ENCODE data around the gene R3HDM2.

Gene R3HDM2

DNA sequence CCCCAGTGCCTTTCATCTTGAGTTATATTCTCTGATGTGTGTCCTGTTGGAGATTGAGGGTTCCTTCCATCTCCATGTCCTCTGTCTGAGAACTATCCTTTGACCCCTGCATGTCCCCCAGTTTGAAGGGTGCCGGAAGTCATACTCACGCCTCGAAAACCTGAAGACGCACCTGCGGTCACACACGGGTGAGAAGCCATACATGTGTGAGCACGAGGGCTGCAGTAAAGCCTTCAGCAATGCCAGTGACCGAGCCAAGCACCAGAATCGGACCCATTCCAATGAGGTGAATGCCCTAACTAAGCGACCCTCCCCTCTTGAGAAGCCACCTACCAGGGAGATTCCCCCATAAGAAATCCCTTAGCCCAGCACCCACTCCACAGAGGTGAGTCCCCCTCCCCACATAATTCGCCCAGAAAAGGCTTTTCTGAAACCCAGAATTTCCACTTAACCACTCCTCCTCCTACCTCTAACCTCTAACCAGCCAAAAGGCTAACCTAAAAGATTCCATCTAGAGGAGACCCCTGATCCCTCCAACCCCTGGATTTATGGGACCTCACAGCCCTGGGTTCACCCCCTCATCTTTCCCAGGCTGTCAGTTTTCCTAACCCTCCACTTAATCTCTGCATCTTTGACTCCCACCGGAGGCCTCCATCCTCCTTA lies 36.5 kb upstream of the R3HDM2 start:
- no peak for DNase-seq (ENCODE audit: low spot score)

DNA sequence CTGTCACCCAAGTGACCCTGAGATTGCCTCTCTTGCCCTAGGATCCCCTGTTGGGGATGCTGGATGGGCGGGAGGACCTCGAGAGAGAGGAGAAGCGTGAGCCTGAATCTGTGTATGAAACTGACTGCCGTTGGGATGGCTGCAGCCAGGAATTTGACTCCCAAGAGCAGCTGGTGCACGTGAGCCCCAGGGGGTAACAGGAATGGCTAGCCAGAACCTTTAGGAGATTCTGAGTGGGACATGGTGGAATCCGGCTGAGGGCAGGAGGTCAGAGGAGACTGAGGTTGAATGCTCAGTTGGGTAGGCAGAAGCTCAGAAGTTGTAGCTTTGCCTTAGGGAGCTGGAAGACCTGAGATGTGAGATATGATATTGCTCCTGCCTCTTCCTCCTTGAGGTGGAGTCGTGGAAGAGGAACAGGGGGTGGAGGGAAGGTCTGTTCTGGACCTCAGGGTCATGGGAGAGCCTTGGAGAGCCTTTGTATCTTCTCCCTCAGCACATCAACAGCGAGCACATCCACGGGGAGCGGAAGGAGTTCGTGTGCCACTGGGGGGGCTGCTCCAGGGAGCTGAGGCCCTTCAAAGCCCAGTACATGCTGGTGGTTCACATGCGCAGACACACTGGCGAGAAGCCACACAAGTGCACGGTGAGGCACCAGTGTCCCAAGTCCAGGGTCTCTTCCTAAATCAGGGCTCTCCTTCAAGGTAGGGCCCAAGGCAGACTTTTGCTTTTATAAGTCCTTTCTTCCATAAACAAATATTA lies 35.1 kb upstream of the R3HDM2 start:
- DNase-seq (ENCODE audit: low spot score): no peak

DNA sequence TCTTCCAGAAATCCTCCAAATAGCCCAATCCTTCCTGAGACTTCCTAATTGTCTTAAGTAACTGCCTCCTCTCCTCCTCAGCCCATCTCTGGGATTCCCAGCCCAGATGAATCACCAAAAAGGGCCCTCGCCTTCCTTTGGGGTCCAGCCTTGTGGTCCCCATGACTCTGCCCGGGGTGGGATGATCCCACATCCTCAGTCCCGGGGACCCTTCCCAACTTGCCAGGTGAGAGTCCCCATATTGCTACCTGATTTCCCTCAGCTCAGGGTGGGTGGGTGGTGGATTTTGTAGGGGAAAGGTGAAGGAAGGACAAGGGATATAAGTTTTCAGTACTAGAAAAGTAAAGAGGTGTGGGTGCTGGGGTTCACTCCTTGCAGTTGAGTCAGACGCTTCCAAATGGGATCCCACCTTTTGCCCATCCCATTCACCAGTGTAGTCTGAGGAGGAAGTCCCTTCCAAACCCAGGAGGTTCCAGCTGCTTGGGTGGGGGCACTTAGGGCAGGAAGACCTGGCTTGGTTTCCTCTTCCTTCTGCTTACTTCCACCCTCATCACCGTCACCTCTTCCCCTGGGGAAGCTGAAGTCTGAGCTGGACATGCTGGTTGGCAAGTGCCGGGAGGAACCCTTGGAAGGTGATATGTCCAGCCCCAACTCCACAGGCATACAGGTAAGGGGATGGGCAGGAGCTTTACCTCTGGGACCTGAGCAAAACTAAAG lies 34.3 kb upstream of the R3HDM2 start:
- no peak for DNase-seq (ENCODE audit: low spot score)

DNA sequence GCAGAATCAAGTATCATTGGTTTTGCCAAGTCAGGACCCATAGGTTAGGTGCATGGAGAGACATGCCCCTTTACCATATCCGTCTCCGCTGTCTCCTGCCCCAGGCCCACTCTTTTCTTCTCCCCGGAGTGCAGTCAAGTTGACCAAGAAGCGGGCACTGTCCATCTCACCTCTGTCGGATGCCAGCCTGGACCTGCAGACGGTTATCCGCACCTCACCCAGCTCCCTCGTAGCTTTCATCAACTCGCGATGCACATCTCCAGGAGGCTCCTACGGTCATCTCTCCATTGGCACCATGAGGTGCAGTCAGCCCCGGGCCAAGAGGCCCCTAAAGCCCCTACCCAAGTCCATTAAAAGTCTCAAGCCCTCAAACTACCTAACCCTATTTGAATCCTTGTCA lies 33.7 kb upstream of the R3HDM2 start:
- no peak for DNase-seq (ENCODE audit: low spot score)

DNA sequence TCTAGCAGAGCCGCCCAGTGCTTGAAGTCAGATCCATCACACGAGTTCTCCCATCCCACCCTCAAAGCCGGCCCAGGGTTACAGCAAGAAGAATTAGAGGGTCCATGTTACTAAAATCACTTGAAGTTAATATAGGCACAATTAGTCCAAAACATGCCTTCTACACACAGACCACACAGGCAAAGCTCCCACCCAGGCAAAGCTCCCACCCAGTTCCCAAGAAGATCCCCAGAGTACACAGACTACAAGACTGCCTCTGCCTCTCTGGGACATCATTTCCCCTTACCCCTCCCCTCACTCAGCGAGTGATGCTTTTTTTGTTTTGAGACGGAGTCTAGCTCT lies 32.0 kb upstream of the R3HDM2 start:
- DNase-seq (ENCODE audit: low spot score): no peak

DNA sequence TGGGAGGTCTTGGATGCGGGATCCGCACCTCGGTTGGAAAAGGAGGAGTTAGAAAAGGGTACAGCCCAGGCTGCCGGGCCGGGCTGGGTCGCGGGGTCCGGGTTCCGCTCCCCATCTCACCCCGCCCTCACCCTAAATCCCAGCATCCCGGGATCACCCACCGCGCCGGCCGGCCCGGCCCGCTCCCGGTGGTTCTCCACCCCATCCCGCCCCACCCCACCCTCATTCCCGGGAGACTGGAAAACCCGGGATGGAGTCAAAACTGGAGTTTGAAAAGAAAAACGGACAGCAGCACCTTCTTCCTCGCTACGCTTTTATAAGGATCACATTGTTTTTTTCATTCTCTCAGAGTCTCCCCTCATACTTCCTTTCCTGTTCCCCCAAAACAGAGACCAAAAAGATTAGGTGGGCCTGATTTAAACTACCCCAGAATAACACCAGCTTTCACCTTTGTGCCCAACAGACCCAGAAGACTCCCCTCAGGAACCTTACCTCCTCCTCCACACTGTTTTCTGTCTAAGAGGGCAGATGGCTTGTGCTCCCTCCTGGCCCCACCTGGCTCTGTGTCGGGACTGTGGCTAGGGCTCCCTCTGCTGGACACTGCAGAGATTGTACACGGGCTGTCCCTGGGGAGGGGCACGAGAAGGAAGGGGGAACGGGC lies 31.5 kb upstream of the R3HDM2 start:
- DNase-seq (ENCODE audit: low spot score): peak; percentile 92

DNA sequence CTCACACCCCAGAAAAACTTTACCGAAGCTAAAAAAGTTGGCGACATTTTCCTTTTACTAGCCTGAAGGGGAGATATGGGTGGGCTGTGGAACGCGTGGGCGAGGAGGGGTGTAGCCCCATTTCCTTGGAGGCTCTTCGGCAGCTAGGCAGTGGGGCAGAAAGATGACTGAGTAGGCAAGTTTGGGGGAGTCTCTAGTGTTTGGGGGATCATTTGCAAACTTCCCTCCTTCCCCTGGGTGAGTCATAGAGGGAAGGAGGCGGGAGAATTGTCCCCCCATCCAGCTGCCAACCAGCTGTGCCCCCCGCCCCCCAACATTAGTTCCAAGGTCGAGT lies 31.0 kb upstream of the R3HDM2 start:
- DNase-seq (ENCODE audit: low spot score): no peak

DNA sequence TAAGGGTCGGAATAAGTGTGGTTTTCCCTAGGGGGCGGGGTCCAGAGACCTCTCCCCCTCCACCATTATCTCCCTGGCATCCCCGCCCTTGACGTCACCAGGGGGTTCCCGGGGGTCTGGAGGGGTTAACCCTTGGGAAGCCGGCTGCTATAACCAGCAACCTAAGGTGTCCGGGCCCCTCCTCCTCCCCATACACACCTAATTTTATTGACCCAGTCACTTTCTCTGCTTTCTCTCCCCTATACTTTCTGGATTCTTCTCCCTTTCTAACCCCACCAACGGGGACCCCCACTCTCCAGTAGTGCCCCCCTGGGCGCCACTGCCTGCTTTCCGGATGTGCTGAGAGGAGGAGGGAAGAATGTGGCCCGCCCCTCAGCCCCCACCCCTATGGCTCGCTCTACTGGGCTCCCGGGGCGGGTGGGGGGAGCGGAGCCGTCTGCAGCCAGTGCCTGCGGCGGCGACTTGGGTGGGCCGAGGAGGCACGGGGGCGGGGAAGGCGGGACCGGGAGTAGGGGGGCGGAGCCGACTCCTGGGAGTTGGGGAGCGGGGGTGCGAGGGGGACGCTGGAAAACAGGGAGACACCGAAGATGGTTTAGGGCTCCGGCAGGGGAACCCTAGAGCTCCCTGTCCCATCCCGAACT lies 30.6 kb upstream of the R3HDM2 start:
- DNase-seq (ENCODE audit: low spot score): no peak

DNA sequence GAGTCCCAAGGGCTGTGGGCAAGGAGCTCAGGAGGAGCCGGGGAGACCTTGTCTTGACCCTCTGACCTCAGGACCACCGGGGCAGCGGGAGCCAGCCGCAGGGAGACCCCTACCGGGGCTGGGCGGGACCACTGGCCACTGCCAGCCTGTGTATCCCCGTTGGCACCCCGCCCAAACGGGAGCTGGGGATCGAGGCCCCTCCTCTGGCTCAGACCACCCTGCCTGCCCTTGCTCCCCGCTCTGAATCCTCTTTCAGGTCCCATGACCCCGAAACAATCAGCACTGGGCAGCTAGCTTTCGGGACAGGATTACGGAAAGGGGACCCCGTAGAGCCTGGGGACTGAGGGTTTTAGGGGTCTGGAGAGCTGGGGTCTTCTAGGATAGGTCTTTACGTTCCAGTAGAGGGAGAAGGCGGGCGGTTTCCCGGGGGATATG lies 30.0 kb upstream of the R3HDM2 start:
- DNase-seq (ENCODE audit: low spot score): no peak

DNA sequence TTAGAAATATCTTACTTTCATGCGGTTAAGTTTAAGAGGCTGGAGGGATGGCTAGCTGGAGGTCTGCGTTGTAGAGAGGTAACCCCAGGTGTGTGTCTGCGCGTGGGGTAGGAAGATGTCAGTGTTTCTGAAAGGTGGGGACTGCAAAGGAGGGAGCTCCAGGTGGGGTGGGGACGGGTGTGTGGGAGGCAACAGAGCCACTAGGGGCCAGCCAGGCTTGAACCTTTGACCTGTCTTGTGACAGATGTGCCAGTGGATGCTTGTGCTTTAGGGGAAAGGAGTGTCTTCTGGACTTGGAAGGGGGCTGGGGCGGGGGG lies 29.6 kb upstream of the R3HDM2 start:
- no peak for DNase-seq (ENCODE audit: low spot score)

DNA sequence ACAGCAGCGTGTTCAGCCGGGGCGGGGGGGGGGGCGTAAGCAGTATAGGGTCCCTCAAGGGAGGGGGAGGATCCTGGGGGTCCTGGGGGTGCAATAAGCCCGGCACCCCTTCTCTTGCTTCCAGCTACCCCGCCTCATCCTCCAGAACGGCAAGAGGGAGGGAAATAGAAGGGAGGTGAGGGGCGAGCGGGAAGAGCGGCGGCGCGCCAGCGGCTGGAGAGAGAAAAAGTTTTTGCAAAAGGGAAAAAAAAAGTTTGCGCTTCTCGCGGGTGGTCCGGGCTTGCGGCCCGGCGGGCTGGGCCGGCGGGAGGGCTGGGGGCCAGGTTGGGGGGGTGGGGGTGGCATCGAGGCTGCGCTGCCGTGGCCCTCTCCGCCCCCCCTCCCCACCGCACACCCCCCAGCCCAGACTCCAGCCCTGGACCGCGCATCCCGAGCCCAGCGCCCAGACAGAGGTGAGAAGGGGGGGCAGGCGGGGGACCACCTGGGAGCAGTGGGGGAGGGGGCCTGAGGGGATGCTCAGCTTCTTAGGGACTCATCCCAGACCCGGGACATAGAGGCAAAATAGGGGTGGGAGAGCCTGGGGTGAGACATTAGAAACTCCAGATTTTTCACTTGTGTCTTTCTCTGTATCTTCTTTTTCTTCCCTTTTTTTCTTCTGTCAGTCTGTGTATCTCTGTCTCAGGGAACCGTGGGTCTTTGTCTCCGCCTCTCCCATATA lies 29.1 kb upstream of the R3HDM2 start, which contains the start of gene GLI1:
GLI1 (plus strand) TSS at position 36 of the 718 bp plus-strand sequence. CDS start 3,907 bp downstream, outside the sequence.
- DNase-seq (ENCODE audit: low spot score): no peak

DNA sequence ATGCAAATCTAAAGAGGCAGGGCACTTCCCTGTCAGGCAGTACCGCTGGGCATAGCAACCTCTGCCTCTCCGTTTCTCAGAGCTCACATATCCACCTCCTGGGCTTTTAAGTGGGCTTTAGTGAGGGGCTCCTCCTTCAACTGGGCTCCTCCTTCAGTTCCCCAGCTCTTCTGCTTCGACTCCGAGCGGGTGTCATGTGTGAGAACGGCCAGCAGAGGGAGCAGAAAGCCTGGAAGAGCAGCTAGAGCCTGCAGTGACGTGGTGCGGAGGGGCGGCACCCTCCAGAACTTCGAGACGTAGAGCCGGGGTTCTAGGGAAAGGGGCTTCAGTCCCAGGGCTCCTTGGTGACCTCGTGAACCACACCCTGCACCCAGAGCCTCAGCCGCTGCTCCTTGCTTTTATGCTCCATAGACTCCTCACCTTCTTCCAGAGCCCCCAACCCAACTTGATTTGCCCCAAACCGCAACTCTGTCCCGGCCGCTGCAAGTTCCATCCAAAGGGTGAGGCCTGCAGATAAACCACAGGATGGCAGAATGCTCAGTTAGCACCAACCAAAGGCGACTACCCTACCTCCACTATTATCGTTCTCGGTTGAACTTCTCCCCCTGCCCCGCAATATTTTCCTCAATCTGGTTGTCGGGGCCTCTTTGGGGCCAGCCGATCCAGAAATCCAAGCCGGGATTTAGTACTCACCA lies 28.4 kb upstream of the R3HDM2 start:
- DNase-seq (ENCODE audit: low spot score): peak; percentile 95

DNA sequence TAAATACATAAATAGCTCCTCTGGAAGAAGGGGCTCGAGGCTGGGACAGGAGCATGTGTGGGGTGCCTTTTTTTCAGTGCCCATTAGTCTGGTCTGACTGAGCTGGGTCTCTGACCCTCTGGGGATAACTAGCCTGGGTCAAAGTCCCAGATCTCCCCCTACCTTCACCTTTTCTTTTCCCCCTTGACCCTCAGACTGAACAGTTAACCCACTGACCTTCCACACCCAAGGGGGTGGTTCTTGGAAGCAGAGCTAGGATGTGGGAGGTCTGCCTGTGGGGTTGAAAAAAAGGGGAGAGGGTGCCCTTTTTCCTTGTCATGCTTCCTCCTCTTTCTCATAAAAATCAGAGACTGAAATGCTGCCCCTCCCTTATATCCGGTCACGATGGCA lies 27.8 kb upstream of the R3HDM2 start:
- DNase-seq (ENCODE audit: low spot score): no peak

DNA sequence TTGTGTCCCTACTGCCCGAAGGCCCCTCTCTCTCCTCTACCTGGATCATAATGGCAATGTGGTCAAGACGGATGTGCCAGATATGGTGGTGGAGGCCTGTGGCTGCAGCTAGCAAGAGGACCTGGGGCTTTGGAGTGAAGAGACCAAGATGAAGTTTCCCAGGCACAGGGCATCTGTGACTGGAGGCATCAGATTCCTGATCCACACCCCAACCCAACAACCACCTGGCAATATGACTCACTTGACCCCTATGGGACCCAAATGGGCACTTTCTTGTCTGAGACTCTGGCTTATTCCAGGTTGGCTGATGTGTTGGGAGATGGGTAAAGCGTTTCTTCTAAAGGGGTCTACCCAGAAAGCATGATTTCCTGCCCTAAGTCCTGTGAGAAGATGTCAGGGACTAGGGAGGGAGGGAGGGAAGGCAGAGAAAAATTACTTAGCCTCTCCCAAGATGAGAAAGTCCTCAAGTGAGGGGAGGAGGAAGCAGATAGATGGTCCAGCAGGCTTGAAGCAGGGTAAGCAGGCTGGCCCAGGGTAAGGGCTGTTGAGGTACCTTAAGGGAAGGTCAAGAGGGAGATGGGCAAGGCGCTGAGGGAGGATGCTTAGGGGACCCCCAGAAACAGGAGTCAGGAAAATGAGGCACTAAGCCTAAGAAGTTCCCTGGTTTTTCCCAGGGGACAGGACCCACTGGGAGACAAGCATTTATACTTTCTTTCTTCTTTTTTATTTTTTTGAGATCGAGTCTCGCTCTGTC lies 26.1 kb upstream of the R3HDM2 start:
- no peak for DNase-seq (ENCODE audit: low spot score)

DNA sequence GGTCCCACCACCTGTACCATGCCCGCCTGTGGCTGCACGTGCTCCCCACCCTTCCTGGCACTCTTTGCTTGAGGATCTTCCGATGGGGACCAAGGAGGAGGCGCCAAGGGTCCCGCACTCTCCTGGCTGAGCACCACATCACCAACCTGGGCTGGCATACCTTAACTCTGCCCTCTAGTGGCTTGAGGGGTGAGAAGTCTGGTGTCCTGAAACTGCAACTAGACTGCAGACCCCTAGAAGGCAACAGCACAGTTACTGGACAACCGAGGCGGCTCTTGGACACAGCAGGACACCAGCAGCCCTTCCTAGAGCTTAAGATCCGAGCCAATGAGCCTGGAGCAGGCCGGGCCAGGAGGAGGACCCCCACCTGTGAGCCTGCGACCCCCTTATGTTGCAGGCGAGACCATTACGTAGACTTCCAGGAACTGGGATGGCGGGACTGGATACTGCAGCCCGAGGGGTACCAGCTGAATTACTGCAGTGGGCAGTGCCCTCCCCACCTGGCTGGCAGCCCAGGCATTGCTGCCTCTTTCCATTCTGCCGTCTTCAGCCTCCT lies 25.4 kb upstream of the R3HDM2 start:
- DNase-seq (ENCODE audit: low spot score): peak; percentile 62

DNA sequence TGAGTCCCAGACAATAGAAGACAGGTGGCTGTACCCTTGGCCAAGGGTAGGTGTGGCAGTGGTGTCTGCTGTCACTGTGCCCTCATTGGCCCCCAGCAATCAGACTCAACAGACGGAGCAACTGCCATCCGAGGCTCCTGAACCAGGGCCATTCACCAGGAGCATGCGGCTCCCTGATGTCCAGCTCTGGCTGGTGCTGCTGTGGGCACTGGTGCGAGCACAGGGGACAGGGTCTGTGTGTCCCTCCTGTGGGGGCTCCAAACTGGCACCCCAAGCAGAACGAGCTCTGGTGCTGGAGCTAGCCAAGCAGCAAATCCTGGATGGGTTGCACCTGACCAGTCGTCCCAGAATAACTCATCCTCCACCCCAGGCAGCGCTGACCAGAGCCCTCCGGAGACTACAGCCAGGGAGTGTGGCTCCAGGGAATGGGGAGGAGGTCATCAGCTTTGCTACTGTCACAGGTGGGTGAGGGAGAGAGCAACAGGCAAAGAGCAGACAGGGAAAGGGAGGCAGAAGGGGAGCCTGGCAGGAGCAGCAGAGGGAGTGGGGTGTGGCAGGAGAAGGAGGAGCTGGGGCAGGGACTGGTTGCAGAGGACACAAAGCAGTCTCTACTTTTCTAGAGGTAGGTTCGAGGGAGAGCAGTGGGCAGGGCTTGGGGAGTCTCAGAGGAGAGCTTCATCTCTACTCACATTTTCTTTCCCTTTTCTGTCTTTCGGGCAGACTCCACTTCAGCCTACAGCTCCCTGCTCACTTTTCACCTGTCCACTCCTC lies 24.7 kb upstream of the R3HDM2 start:
- DNase-seq (ENCODE audit: low spot score): no peak

DNA sequence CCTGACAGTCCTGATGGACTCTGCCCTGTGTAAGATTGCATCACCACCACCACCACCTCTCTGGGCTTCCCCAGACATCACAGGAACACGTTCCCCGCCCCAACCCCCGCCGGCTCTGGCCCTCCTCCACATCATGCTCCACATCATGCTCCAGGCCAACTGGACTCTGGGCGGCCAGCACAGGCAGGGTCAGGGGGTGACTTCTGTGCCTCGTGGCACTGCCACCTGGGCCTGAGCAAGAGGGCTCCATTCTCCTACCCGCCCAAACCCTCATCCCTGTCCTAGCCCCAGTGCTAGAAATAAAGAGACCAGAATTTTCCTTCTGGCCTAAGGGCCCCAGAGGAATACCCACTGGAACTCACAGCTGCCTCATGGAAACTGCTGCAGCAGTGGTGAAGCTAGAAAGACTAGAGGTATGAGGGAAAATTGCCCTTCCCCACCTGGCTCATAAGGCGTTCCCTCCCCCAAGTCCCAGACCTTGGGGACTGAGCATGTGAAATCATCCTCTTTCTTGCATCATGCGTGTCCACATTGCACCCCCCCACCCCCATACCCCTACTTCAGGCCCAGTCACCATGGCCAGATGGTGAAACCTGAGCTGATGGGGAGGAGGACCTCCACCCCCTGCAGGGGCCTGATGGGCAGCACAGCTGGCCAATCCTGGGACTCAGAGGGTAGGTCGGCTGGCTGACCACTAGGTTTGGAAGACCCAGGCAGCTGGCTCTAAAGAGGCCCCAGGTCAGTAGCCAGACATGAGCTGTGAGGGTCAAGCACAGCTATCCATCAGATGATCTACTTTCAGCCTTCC lies 23.9 kb upstream of the R3HDM2 start, which contains the start of gene INHBE:
INHBE (plus strand) TSS at position 742 of the 808 bp plus-strand sequence. CDS start 230 bp downstream, outside the sequence.
- DNase-seq (ENCODE audit: low spot score): no peak

DNA sequence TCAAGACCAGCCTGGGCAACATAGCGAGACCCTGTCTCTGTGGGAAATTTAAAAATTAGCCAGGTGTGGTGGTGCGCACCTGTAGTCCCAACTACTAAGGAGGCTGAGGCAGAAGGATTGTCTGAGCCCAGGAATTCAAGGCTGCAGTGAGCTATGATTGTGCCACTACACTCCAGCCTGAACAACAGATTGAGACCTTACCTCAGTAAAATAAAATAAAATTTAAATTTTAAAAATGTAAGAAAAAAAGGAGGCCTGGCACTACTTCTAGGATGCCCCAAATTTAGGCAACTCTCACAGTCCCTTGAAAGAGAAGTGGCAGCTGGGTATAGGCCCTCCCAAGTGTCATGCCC lies 23.3 kb upstream of the R3HDM2 start:
- DNase-seq (ENCODE audit: low spot score): no peak
